ENCODE results near the gene ZP1.
"Not testable (repeated sequence)": the region's sequence is repeated elsewhere in the genome, so short reads cannot be mapped to it uniquely, and the experiment has no call there.

ZP1 gene

GRCh38 chr11:60866911-60867870 lies at the start of gene ZP1:
Gene ZP1 (plus strand): TSS chr11:60867542. CDS start chr11:60867562, 20 bp downstream.
- DNase-seq (ENCODE audit: low read depth in 3 of 3): no peak

- DNase-seq (ENCODE audit: low read depth in 3 of 3): no peak
These were observed 49.3 kb upstream of the ZP1 start for GRCh38 chr11:60818057-60818456.

GRCh38 chr11:60821827-60822599 lies 45.3 kb upstream of the ZP1 start:
- no peak for DNase-seq (ENCODE audit: low read depth in 3 of 3)

- not testable (repeated sequence) for DNase-seq (ENCODE audit: low read depth in 3 of 3)
These were observed 43.5 kb upstream of the ZP1 start for GRCh38 chr11:60823745-60824306.

GRCh38 chr11:60825118-60825517 lies 42.2 kb upstream of the ZP1 start:
- DNase-seq (ENCODE audit: low read depth in 3 of 3): no peak

- DNase-seq (ENCODE audit: low read depth in 3 of 3): no peak
These were observed 41.6 kb upstream of the ZP1 start for GRCh38 chr11:60825790-60826189.

- DNase-seq (ENCODE audit: low read depth in 3 of 3): peak in 1 of 3 experiments; percentile 13
These were observed 36.7 kb upstream of the ZP1 start for GRCh38 chr11:60830478-60831142.

- peak; percentile 62 to 81 (median 64) for DNase-seq (ENCODE audit: low read depth in 3 of 3)
These were observed 36.2 kb upstream of the ZP1 start for GRCh38 chr11:60831143-60831500.

GRCh38 chr11:60831501-60832079 lies 35.8 kb upstream of the ZP1 start:
- DNase-seq (ENCODE audit: low read depth in 3 of 3): no peak

GRCh38 chr11:60834742-60835533 lies 32.4 kb upstream of the ZP1 start:
- no peak for DNase-seq (ENCODE audit: low read depth in 3 of 3)

GRCh38 chr11:60835534-60835846 lies 31.9 kb upstream of the ZP1 start:
- DNase-seq (ENCODE audit: low read depth in 3 of 3): no peak

GRCh38 chr11:60836866-60837515 lies 30.4 kb upstream of the ZP1 start:
- no peak for DNase-seq (ENCODE audit: low read depth in 3 of 3)

GRCh38 chr11:60838132-60838531 lies 29.2 kb upstream of the ZP1 start:
- DNase-seq (ENCODE audit: low read depth in 3 of 3): no peak

- no peak for DNase-seq (ENCODE audit: low read depth in 3 of 3)
These were observed 26.6 kb upstream of the ZP1 start for GRCh38 chr11:60840470-60841430.

- DNase-seq (ENCODE audit: low read depth in 3 of 3): peak; percentile 98
These were observed 25.3 kb upstream of the ZP1 start, which contains the start of gene CCDC86 for GRCh38 chr11:60841797-60842667. Gene CCDC86 (plus strand): TSS chr11:60842113. CDS start chr11:60842125, 12 bp downstream.

GRCh38 chr11:60842668-60843600 lies 24.4 kb upstream of the ZP1 start:
- no peak for DNase-seq (ENCODE audit: low read depth in 3 of 3)
